ENCODE measurements around the gene HMGN2. TPM values are rescaled to one million over a fixed set of nuclear protein-coding genes. Genes with fewer than 3 reads are reported as not detected.

HMGN2 gene
- total RNA-seq, 6 experiments from 2014 or later = 64.1 to 99.6 (median 83.6) TPM

DNA sequence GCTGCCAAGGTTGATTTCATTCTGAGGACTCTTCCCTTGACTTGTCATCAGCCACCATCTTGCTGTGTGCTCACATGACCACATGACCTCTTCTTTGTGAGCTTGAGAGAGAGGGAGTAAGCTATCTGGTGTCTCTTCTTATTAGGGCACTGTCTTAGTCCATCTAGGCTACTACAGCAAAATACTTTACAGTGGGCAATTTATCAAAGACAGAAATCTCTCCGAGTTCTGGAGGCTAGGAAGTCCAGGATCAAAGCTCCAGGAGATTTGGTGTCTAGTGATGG, 45.5 kb downstream of the HMGN2 start:
- Histone ChIP-seq H3K27ac (no peak overlapping the region), H3K4me1 (no peaks in the 10 kb centered on the region), H3K9me3 (no peaks in the 10 kb centered on the region), H3K4me3 (no peak overlapping the region), H3K36me3 (no peaks in the 10 kb centered on the region), H3K27me3 (no peaks in the 10 kb centered on the region)
- ATAC-seq (no peak), DNase-seq (no peak)
- no peak for TF ChIP-seq POLR2A (IDR thresholded peaks at IDR 0.05)
- TF ChIP-seq, protein P1, sequence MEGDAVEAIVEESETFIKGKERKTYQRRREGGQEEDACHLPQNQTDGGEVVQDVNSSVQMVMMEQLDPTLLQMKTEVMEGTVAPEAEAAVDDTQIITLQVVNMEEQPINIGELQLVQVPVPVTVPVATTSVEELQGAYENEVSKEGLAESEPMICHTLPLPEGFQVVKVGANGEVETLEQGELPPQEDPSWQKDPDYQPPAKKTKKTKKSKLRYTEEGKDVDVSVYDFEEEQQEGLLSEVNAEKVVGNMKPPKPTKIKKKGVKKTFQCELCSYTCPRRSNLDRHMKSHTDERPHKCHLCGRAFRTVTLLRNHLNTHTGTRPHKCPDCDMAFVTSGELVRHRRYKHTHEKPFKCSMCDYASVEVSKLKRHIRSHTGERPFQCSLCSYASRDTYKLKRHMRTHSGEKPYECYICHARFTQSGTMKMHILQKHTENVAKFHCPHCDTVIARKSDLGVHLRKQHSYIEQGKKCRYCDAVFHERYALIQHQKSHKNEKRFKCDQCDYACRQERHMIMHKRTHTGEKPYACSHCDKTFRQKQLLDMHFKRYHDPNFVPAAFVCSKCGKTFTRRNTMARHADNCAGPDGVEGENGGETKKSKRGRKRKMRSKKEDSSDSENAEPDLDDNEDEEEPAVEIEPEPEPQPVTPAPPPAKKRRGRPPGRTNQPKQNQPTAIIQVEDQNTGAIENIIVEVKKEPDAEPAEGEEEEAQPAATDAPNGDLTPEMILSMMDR (IDR thresholded peaks at IDR 0.05) = no peak
- intact Hi-C loops (cut with DNase I) = no loop called here
- WGBS (ENCODE audit: insufficient coverage, low coverage, low lambda C conversion rate, missing lambda C conversion rate) = 20% methylated on average over 1 of the region's 1 CpG

DNA sequence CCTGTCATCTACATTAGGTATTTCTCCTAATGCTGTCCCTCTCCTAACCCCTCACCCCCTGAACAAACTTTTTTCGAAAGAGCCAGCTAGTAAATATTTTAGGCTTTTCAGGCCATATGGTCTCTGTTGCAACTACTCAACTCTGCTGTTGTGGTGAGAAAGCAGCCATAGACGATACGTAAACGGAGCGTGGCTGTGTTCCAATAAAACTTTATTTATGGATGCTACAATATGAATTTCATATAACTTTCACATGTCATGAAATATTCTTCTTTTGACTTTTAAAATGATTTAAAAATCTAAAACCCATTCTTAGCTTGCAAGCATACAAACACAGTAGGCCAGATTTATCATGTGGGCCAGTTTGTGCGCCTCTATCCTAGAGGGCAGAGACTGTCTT, 46.1 kb downstream of the HMGN2 start:
- TF ChIP-seq, protein P1 (IDR thresholded peaks at IDR 0.05) = no peak
- no peak for TF ChIP-seq POLR2A (IDR thresholded peaks at IDR 0.05)
- no peaks in the 10 kb centered on the region for H3K36me3 ChIP-seq
- H3K4me3 ChIP-seq = no peak overlapping the region
- DNase-seq (no peak), ATAC-seq (no peak)
- WGBS (ENCODE audit: insufficient coverage, low coverage, low lambda C conversion rate, missing lambda C conversion rate) = 89% methylated on average over 6 of the region's 6 CpGs
- H3K4me1 ChIP-seq = no peaks in the 10 kb centered on the region
- H3K27me3 ChIP-seq = no peaks in the 10 kb centered on the region
- no peak overlapping the region for H3K27ac ChIP-seq
- intact Hi-C loops (cut with DNase I) = no loop called here
- H3K9me3 ChIP-seq = no peaks in the 10 kb centered on the region

DNA sequence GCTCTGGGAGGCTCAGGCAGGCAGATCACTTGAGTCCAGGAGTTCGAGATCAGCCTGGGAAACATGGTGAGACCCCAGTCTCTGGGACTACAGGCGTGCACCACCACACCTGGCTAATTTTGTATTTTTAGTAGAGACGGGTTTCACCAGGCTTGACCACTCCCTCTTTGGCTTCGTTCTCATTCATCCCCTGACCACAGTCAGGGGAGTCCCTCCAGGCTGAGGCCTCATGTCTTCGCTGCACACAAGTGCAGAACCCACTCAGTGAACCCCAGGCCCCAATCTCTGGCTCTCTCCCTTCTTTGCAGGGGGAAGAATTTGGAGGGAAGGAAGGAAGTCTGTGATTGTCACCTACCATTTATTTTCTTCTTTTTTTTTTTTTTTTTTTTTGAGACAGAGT, 48.1 kb downstream of the HMGN2 start:
- 88% methylated on average over 1 of the region's 5 CpGs for WGBS (ENCODE audit: insufficient coverage, low coverage, low lambda C conversion rate, missing lambda C conversion rate)
- TF ChIP-seq POLR2A (IDR thresholded peaks at IDR 0.05) = no peak
- TF ChIP-seq, protein P1 (IDR thresholded peaks at IDR 0.05) = no peak

DNA sequence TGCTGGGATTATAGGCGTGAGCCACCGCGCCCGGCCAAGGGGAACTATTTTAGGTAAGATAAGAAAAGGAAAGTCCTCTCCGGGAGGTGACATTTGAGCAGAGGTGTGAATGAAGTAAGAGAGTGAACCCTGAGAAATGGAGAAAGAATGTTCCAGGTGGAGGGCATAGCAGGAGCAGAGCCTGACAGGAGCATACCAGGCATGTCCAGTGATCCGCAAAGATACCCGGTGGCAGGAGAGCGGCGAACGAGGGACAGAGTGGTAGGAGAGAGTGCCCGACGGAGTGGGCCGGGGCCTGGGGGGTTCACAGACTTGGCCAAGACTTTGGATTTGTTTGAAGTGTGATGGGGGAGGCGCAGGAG, 49.4 kb downstream of the HMGN2 start:
- TF ChIP-seq POLR2A (IDR thresholded peaks at IDR 0.05) = no peak
- TF ChIP-seq, protein P1 (IDR thresholded peaks at IDR 0.05) = no peak

More for the DNA sequence above, 48.1 kb downstream of the HMGN2 start:
- DNase-seq (no peak), ATAC-seq (no peak)
- Histone ChIP-seq H3K36me3 (no peaks in the 10 kb centered on the region), H3K27me3 (no peaks in the 10 kb centered on the region), H3K9me3 (no peaks in the 10 kb centered on the region), H3K4me3 (no peak overlapping the region), H3K4me1 (no peaks in the 10 kb centered on the region), H3K27ac (no peak overlapping the region)
- intact Hi-C loops (cut with DNase I) = no loop called here

DNA sequence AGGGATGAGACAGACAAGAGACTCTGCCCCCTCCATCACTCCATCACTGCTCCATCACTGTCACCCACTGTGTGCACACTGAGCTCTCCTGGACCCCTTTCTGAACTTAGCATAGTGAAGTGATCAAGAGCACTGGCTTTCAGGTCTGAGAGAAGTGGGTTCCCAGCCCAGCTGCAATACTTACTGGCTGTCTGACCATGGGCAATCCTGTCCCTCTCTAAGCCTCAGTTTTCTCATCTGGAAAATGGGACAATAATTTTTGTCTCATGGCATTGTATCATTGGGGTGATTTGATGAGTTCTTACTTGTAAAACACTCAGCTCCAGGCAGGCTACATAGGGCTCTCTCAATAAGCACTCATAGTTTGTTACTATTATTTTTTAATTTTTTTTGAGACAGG, 49.8 kb downstream of the HMGN2 start:
- Histone ChIP-seq H3K27ac (no peak overlapping the region), H3K27me3 (no peaks in the 10 kb centered on the region), H3K4me1 (no peaks in the 10 kb centered on the region), H3K9me3 (no peaks in the 10 kb centered on the region), H3K4me3 (no peak overlapping the region), H3K36me3 (no peaks in the 10 kb centered on the region)
- ATAC-seq = no peak
- DNase-seq = no peak
- intact Hi-C loops (cut with DNase I) = no loop called here
- TF ChIP-seq, protein P1 (IDR thresholded peaks at IDR 0.05) = no peak
- TF ChIP-seq POLR2A (IDR thresholded peaks at IDR 0.05) = no peak

More for the DNA sequence above, 49.4 kb downstream of the HMGN2 start:
- Histone ChIP-seq H3K9me3 (no peaks in the 10 kb centered on the region), H3K36me3 (no peaks in the 10 kb centered on the region), H3K4me3 (no peak overlapping the region), H3K27me3 (no peaks in the 10 kb centered on the region), H3K27ac (no peak overlapping the region), H3K4me1 (no peaks in the 10 kb centered on the region)
- WGBS (ENCODE audit: insufficient coverage, low coverage, low lambda C conversion rate, missing lambda C conversion rate) = 52% methylated on average over 13 of the region's 14 CpGs
- no peak for DNase-seq
- intact Hi-C loops (cut with DNase I) = no loop called here
- ATAC-seq = no peak
